T follicular helper cell (primary cell): Measurements from ENCODE around the gene YY1AP1.
A peak's percentile ranks its signal among the peaks of the same experiment; 100 is the strongest.
"Not testable (repeated sequence)": the region's sequence is repeated elsewhere in the genome, so short reads cannot be mapped to it uniquely, and the experiment has no call there.

Source experiments
- DNase-seq: peaks from one replicate; pipeline ENCODE4 v3.0.0-alpha.2; 2020; ENCODE audit warnings: low read depth

The YY1AP1 gene

GRCh38 chr1:155645648-155646047 lies 42.9 kb downstream of the YY1AP1 start:
- DNase-seq: no peak

GRCh38 chr1:155645034-155645598 lies 43.5 kb downstream of the YY1AP1 start:
- no peak for DNase-seq

- no peak for DNase-seq
Observed at GRCh38 chr1:155643230-155643629, 45.3 kb downstream of the YY1AP1 start.

- not testable (repeated sequence) for DNase-seq
Observed at GRCh38 chr1:155642559-155643180, 45.9 kb downstream of the YY1AP1 start.

GRCh38 chr1:155640367-155640766 lies 48.2 kb downstream of the YY1AP1 start:
- DNase-seq: no peak

- no peak for DNase-seq
Observed at GRCh38 chr1:155636397-155637153, 52.0 kb downstream of the YY1AP1 start.

GRCh38 chr1:155626428-155626827 lies 62.1 kb downstream of the YY1AP1 start:
- not testable (repeated sequence) for DNase-seq

- DNase-seq: no peak
Observed at GRCh38 chr1:155623357-155623756, 65.2 kb downstream of the YY1AP1 start.

- no peak for DNase-seq
Observed at GRCh38 chr1:155622191-155622590, 66.4 kb downstream of the YY1AP1 start.

- not testable (repeated sequence) for DNase-seq
Observed at GRCh38 chr1:155613226-155613625, 75.3 kb downstream of the YY1AP1 start.

- not testable (repeated sequence) for DNase-seq
Observed at GRCh38 chr1:155610257-155610647, 78.3 kb downstream of the YY1AP1 start.

- DNase-seq: peak; percentile 89
Observed at GRCh38 chr1:155609515-155610256, 78.9 kb downstream of the YY1AP1 start, which contains the start of gene MSTO1. MSTO1 (plus strand) TSS chr1:155610218; CDS start chr1:155610249, 31 bp downstream.
